ENCODE data around the gene ING3.

GRCh38 chr7:120993553-120994191, 43.1 kb downstream of the ING3 start:
- TF ChIP-seq EP300 (IDR thresholded peaks at IDR 0.05) (no peak), CTCF (IDR thresholded peaks at IDR 0.05) (no peak), POLR2A (IDR thresholded peaks at IDR 0.05) (no peak)

All from ovary (tissue), 3 donors.